Spinal cord (tissue), 10 donors: ENCODE results near the gene NTN4. TPM values are rescaled to one million over a fixed set of nuclear protein-coding genes. Genes with fewer than 3 reads are reported as not detected.
"Not testable (repeated sequence)": the region's sequence is repeated elsewhere in the genome, so short reads cannot be mapped to it uniquely, and the experiment has no call there.

ENCODE experiments used
- DNase-seq, 6 donors: peaks; one replicate each; pipeline versions ENCODE4 v3.0.0 to v3.0.0-alpha.2; 2013 to 2015; ENCODE audit warnings: low spot score in 6 of 6, low read depth in 4 of 6
- H3K27ac ChIP-seq: one replicate; pipeline ENCODE4 v1.5.1; 2013; ENCODE audit warnings: low read depth, low read length, control low read depth
- H3K27me3 ChIP-seq: one replicate; pipeline ENCODE4 v1.6.1; 2013; ENCODE audit warnings: low read length; ENCODE audit not compliant: control insufficient read depth, insufficient read depth
- H3K36me3 ChIP-seq: one replicate; pipeline ENCODE4 v1.6.1; 2013; ENCODE audit warnings: low read length; ENCODE audit not compliant: control insufficient read depth, insufficient read depth
- H3K4me1 ChIP-seq: one replicate; pipeline ENCODE4 v1.6.1; 2013; ENCODE audit warnings: low read length; ENCODE audit not compliant: control insufficient read depth, insufficient read depth
- H3K4me3 ChIP-seq: one replicate; pipeline ENCODE4 v1.5.1; 2013; ENCODE audit warnings: low read depth, low read length, control low read depth
- H3K9me3 ChIP-seq: one replicate; pipeline ENCODE4 v1.6.1; 2013; ENCODE audit warnings: low read length; ENCODE audit not compliant: control insufficient read depth, insufficient read depth
- WGBS: methylation state at CpG from one replicate; pipeline ENCODE4 v1.1.5; 2013; ENCODE audit warnings: missing lambda C conversion rate; ENCODE audit not compliant: insufficient coverage; 5-methylcytosine and 5-hydroxymethylcytosine counted together
- polyA plus RNA-seq, 2 donors: library from polyadenylated mRNA; unstranded; fragments of 120-200 nt; gene quantifications; one replicate each; pipeline ENCODE4 v1.2.1, GENCODE V29; 2013; ENCODE audit not compliant: insufficient read length in 2 of 2
- total RNA-seq, 2 donors: library from RNA; depleted of rRNA in 1 of 2; stranded (reverse); fragments of 120-200 nt in 1 of 2; fragments of >200 nt in 1 of 2; gene quantifications; one replicate each; pipeline versions ENCODE4 v1.2.3 to v1.2.4, GENCODE V29; 2013 to 2014
- donor health status: healthy.

NTN4 gene
- total and polyA plus RNA-seq, 4 donors, result 10.2 to 22.9 (median 17.2) TPM

DNA sequence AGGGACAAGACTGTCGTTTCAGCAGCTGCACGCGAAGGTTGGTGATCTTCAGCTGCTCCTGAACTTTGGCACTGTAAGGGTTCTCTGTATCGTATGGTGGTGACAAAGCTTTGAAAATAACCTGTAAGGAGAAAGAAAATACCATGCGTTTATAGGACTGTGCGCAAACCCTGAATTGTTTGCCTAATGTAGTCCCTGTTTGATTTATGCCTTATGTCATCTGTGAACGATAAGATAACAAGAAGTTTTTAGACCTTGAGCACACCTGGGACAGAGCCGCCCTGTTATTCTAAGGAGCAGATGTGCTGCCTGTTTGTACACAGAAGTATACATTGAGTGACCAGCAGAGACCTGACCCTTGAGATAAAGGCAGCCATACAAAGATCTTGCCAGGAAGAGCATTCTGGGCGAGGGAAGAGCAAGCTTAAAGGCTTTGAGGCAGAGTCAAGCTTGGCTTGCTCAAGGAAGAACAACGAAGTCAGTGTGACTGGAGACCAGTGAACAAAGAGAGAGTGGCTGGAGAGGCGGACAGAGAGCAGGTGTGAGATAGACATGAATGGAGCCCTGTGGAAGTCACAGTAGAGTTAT lies 52.4 kb downstream of the NTN4 start:
- Histone ChIP-seq H3K4me1 (no peaks in the 10 kb centered on the region), H3K36me3 (no peaks in the 10 kb centered on the region), H3K27ac (no peak overlapping the region), H3K4me3 (no peak overlapping the region), H3K9me3 (no peaks in the 10 kb centered on the region), H3K27me3 (no peaks in the 10 kb centered on the region)
- 86% methylated on average over 11 of the region's 11 CpGs for WGBS
- no peak for DNase-seq

DNA sequence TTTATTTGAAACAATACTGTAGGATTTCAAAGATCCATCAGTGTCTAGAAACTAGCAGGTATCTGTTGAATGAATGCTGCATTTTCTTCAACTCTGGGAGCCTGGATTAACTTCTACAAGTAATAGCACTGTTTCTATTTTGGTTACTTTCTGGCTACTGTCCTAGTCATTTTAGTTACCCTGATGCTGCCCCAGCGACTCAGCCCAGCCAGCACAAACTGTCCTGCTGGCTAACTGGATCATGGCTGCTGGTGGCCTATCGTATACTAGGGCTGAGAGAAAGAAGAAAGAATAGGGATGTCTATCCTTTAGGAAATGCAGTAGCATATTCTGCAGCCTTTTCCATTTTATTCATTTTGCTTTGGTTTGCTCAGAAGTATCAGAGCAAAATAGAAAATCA lies 53.9 kb downstream of the NTN4 start:
- no peaks in the 10 kb centered on the region for H3K27me3 ChIP-seq
- H3K9me3 ChIP-seq, result no peaks in the 10 kb centered on the region
- no peak overlapping the region for H3K27ac ChIP-seq
- no peak for DNase-seq
- H3K4me1 ChIP-seq, result no peaks in the 10 kb centered on the region
- H3K36me3 ChIP-seq, result no peaks in the 10 kb centered on the region
- no peak overlapping the region for H3K4me3 ChIP-seq
- WGBS, result no CpG with 5 or more reads among the region's 2 CpGs

DNA sequence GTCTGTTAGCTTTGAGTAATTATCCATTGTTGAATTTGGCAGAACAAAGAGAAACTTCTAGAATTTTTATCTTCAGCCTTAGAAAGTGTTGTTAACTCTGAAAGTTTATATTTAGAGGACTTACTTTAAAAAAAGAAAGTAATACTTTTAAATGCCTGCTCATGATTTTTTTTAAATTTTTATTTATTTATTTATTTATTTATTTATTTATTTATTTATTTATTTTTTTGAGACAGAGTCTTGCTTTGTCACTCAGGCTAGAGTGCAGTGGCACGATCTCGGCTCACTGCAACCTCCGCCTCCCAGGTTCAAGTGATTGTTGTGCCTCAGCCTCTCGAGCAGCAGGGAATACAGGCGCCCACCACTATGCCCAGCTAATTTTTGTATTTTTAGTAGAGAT lies 54.8 kb downstream of the NTN4 start:
- not testable (repeated sequence) for DNase-seq, H3K27me3 ChIP-seq, H3K9me3 ChIP-seq, H3K4me1 ChIP-seq, H3K4me3 ChIP-seq, H3K36me3 ChIP-seq, H3K27ac ChIP-seq
- 80% methylated on average over 3 of the region's 5 CpGs for WGBS

DNA sequence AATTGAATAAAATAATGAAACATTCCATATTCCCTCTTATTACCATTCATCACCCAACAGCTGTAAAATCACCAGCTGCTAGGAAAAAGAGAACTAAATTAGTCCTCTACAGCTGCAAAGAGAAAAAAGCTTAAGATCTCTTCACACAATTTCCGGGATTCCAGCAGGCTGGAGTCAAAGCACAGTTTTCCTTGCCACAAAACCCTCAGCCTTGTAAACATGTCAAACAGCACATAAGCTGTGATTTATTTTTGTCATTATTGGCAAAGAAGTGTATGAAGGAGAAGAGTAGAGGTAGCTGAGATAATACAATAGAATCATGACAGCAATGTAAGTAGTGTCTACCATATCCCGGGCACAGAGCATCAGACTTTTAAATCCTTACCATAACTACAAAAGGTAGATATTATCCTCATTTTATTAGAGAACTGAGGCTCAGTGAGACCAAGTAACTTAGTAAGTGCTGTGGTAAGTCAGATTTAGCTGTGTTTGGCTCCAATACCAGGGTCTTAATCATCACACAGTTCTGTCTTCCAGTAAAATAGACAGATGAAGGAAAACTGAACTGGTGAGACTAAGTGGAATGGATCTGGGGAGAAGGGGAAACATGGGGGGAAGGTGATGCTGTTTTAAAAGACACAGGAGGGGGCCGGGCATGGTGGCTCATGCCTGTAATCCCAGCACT lies 57.3 kb downstream of the NTN4 start:
- H3K9me3 ChIP-seq, result no peaks in the 10 kb centered on the region
- H3K36me3 ChIP-seq, result no peaks in the 10 kb centered on the region
- DNase-seq, result peak in 3 of 6 donors; percentile 17 to 81 (median 66)
- WGBS, result 48% methylated on average over 2 of the region's 3 CpGs
- no peak overlapping the region for H3K27ac ChIP-seq
- no peaks in the 10 kb centered on the region for H3K27me3 ChIP-seq
- H3K4me3 ChIP-seq, result no peak overlapping the region
- H3K4me1 ChIP-seq, result no peaks in the 10 kb centered on the region

DNA sequence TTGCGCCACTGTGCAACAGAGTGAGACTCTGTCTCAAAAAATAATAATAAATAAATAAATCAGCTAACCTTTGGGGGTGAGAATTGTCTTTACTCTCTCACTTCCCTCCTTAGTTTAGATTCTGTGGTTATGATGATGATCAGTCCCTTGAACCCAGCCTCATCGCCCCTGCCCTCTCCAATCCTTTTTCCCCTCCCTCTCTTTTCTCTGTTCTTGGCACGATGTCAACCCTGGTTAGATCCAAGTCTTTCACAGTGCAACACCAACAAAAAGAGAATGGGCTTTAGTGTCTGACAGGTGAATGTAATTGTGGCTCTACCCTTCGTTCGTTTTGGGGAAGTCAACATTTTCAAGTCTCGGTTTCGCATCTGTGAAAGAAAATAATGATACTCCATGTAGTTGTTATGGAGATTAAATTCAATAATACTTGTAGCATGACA lies 59.0 kb downstream of the NTN4 start:
- Histone ChIP-seq H3K27me3 (no peaks in the 10 kb centered on the region), H3K27ac (no peak overlapping the region), H3K9me3 (no peaks in the 10 kb centered on the region), H3K36me3 (no peaks in the 10 kb centered on the region), H3K4me1 (no peaks in the 10 kb centered on the region), H3K4me3 (no peak overlapping the region)
- no CpG with 5 or more reads among the region's 7 CpGs for WGBS
- DNase-seq, result no peak

DNA sequence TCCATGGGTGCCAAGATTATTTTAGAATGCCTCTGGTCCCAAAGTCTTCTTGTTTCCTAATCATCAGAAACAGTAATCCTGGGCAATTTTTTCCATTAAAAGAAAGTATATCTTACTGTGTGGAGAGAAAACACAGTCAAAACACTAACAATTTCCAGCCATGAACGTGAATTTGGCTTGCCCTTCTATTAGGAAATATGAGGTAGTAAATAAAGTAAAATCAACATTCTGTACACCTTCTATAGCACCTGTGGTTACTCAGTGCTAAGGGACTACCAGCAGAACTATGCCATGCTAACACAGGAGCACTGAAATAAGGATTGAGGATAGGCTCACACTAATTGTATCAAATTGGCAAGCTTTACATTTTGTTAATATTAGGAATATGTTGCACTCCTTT lies 60.1 kb downstream of the NTN4 start:
- no peak overlapping the region for H3K4me3 ChIP-seq
- no peak for DNase-seq
- H3K9me3 ChIP-seq, result peaks cover 2% of the 10 kb centered on the region
- WGBS, result no CpG with 5 or more reads among the region's 1 CpG
- no peak overlapping the region for H3K27ac ChIP-seq
- no peaks in the 10 kb centered on the region for H3K36me3 ChIP-seq
- no peaks in the 10 kb centered on the region for H3K27me3 ChIP-seq
- H3K4me1 ChIP-seq, result no peaks in the 10 kb centered on the region

DNA sequence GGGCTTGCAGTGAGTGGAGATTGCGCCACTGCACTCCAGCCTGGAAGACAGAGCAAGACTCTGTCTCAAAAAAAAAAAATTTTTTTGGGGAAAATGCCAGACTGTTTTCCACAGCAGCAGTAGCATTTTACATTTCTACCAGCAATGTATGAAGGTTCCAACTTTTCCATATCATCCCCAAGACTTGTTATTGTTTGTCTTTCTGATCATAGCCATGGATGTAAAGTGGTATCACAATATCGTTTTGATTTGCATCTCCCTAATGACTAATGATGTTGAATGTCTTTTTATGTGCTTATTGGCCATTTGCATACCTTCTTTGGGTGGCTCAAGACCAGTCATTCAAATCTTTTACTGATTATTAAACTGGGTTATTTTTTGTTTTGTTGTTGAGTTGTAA lies 63.7 kb downstream of the NTN4 start:
- no peaks in the 10 kb centered on the region for H3K36me3 ChIP-seq
- no peaks in the 10 kb centered on the region for H3K27me3 ChIP-seq
- no peak overlapping the region for H3K4me3 ChIP-seq
- H3K9me3 ChIP-seq, result peaks cover 2% of the 10 kb centered on the region
- WGBS, result no CpG with 5 or more reads among the region's 2 CpGs
- H3K27ac ChIP-seq, result no peak overlapping the region
- H3K4me1 ChIP-seq, result no peaks in the 10 kb centered on the region
- no peak for DNase-seq

DNA sequence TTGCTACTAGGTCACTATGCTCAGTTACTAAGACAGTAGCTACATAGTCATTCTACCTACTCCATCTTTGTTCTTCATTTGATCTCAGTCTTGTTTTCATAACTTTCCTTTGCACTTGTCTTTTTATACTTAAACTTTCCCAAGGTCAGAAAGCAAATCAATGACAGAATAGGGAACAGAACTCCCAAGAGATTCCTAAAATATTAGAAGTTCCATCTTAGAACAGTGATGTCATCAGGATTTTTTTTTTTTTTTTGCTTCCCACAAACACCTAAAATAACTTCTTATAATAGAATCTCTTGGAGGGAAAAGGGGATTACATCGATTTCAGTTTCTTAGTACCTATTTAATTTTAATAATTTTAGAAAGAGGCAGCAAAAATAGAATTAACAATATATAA lies 65.8 kb downstream of the NTN4 start:
- Histone ChIP-seq H3K36me3 (no peaks in the 10 kb centered on the region), H3K27ac (no peak overlapping the region), H3K4me1 (no peaks in the 10 kb centered on the region), H3K9me3 (peaks cover 2% of the 10 kb centered on the region), H3K27me3 (no peaks in the 10 kb centered on the region), H3K4me3 (no peak overlapping the region)
- DNase-seq, result no peak
- WGBS, result no CpG with 5 or more reads among the region's 1 CpG

DNA sequence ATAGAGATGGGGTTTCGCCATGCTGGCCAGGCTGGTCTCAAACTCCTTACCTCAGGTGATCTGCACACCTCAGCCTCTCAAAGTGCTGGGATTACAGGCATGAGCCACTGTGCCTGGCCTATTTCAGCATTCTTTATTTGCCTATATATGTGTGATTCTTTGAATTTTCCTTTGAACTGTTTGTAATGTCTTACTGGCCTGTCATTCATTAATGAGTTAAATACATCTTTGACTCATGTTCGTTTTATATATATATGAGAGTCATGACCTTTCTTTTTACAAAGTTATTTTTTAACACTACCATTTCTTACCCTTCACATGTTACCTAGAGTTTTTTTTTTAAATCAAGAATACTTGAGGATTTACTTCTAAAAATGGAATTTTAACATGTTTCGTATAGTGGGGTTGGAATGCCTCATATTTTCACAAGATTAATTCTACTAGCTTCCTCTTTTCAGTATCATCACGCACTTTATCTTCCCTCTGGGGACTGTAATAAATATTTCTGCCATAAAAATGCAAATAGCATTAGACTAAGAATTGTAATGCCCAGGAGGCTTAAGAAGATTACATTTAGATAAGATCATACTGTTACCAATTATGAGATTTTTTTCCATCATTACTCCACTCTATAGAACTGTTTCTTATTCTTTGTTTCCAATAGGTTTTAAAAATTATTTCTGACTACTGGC lies 66.7 kb downstream of the NTN4 start:
- Histone ChIP-seq H3K4me3 (no peak overlapping the region), H3K27me3 (no peaks in the 10 kb centered on the region), H3K36me3 (no peaks in the 10 kb centered on the region), H3K4me1 (no peaks in the 10 kb centered on the region), H3K9me3 (peaks cover 2% of the 10 kb centered on the region), H3K27ac (no peak overlapping the region)
- WGBS, result no CpG with 5 or more reads among the region's 4 CpGs
- peak in 1 of 6 donors; percentile 72 for DNase-seq

DNA sequence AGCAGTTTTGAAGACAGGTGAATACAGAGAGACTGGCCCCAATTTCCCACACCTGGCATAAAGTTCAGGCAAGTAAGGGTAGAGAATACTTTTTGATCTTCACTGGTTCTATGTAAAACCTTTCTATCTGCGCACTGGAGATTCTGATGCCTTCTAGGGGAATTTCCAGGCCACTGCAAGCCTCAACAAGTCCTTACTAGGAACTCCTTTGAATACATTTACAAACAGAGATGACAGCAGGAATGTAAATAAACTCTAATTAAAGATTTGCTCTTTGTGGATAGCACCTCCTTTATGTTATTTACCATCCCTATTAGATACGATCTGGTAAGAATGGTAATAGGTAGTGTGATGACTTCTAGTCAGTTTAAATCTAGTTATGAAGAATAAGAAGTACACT lies 69.2 kb downstream of the NTN4 start:
- H3K27ac ChIP-seq, result no peak overlapping the region
- DNase-seq, result peak in 1 of 6 donors; percentile 10
- H3K9me3 ChIP-seq, result peaks cover under 1% of the 10 kb centered on the region
- no peaks in the 10 kb centered on the region for H3K27me3 ChIP-seq
- no peaks in the 10 kb centered on the region for H3K4me1 ChIP-seq
- no CpG with 5 or more reads among the region's 2 CpGs for whole genome bisulfite sequencing
- H3K36me3 ChIP-seq, result no peaks in the 10 kb centered on the region
- no peak overlapping the region for H3K4me3 ChIP-seq
